HEK293 (cell line): ENCODE measurements around the gene SLCO4A1.

Experiments
- CTCF ChIA-PET: fragments of 350-600 bp; formaldehyde crosslinking; extraction: SDS; loops from one replicate; lab custom pipeline; 2021; ENCODE audit warnings: antibody characterized with exemption; lab: Yijun Ruan, JAX
- POLR2A ChIA-PET: fragments of 300-600 bp; formaldehyde crosslinking; extraction: SDS; loops from one replicate; lab custom pipeline; 2020; ENCODE audit warnings: antibody characterized with exemption, inconsistent platforms; lab: Yijun Ruan, JAX
- H3K27ac ChIP-seq: fragments of 200-500 bp; sonication (Bioruptor generic); 2 replicates; pipeline ENCODE4 v1.5.1; 2014; ENCODE audit warnings: low read depth, low read length, control low read depth, inconsistent platforms; ENCODE audit errors: extremely low read depth
- H3K36me3 ChIP-seq, 2 experiments: fragments of 200-500 bp in 1 of 2; sonication (Bioruptor generic) in 1 of 2; 1 replicate in 1 of 2; 2 replicates in 1 of 2; pipeline ENCODE4 v1.5.1; 2014 to 2017; ENCODE audit warnings: inconsistent platforms in 2 of 2, low read length in 2 of 2; ENCODE audit not compliant: control insufficient read depth in 2 of 2, insufficient read depth in 1 of 2
- H3K4me1 ChIP-seq: fragments of 200-500 bp; sonication (Bioruptor generic); 2 replicates; pipeline ENCODE4 v1.5.1; 2014; ENCODE audit warnings: mild to moderate bottlenecking, low read length, inconsistent platforms; ENCODE audit not compliant: control insufficient read depth, insufficient read depth
- H3K4me3 ChIP-seq: 2 replicates; pipeline ENCODE4 v1.5.1; 2011; ENCODE audit warnings: low read depth, mild to moderate bottlenecking, control low read depth, low read length, moderate library complexity
- H3K9me3 ChIP-seq: fragments of 200-500 bp; sonication (Bioruptor generic); 2 replicates; pipeline ENCODE4 v1.5.1; 2014; ENCODE audit warnings: low read depth, low read length, inconsistent platforms; ENCODE audit not compliant: control insufficient read depth, insufficient read depth
- AEBP2 ChIP-seq: fragments of 450-650 bp; formaldehyde crosslinking; IDR thresholded peaks from 2 replicates; pipeline ENCODE4 v1.5.1; 2016; ENCODE audit warnings: missing biosample characterization, missing genetic modification characterization, borderline replicate concordance
- GLIS2 ChIP-seq: fragments of 450-650 bp; formaldehyde crosslinking; IDR thresholded peaks from 2 replicates; pipeline ENCODE4 v1.5.1; 2016; ENCODE audit warnings: missing biosample characterization, missing genetic modification characterization
- IKZF3 ChIP-seq: fragments of 450-650 bp; IDR thresholded peaks from 2 replicates; pipeline ENCODE4 v1.5.0; 2018; ENCODE audit warnings: missing biosample characterization, mild to moderate bottlenecking, missing genetic modification characterization, moderate library complexity
- KLF16 ChIP-seq: fragments of 450-650 bp; formaldehyde crosslinking; IDR thresholded peaks from 2 replicates; pipeline ENCODE4 v1.5.1; 2017; ENCODE audit warnings: missing biosample characterization, missing genetic modification characterization
- KLF7 ChIP-seq: fragments of 450-650 bp; formaldehyde crosslinking; IDR thresholded peaks from 2 replicates; pipeline ENCODE4 v1.5.1; 2016; ENCODE audit warnings: missing biosample characterization, missing genetic modification characterization, borderline replicate concordance
- RBAK ChIP-seq: fragments of 450-650 bp; formaldehyde crosslinking; IDR thresholded peaks from 2 replicates; pipeline ENCODE4 v1.5.1; 2016; ENCODE audit warnings: missing biosample characterization, missing genetic modification characterization
- TSHZ1 ChIP-seq: fragments of 450-650 bp; formaldehyde crosslinking; IDR thresholded peaks from 2 replicates; pipeline ENCODE4 v1.5.1; 2016; ENCODE audit warnings: missing biosample characterization, missing genetic modification characterization, borderline replicate concordance
- ZBTB11 ChIP-seq: fragments of 450-650 bp; formaldehyde crosslinking; conservative IDR thresholded peaks from 2 replicates; pipeline ENCODE4 v1.5.1; 2016; ENCODE audit warnings: low read depth, missing biosample characterization, missing genetic modification characterization
- ZBTB17 ChIP-seq: fragments of 450-650 bp; formaldehyde crosslinking; IDR thresholded peaks from 2 replicates; pipeline ENCODE4 v1.5.1; 2016; ENCODE audit warnings: missing biosample characterization, missing genetic modification characterization
- ZBTB20 ChIP-seq: fragments of 450-650 bp; formaldehyde crosslinking; IDR thresholded peaks from 2 replicates; pipeline ENCODE4 v1.5.1; 2016; ENCODE audit warnings: missing biosample characterization, missing genetic modification characterization
- ZBTB48 ChIP-seq: fragments of 450-650 bp; formaldehyde crosslinking; IDR thresholded peaks from 2 replicates; pipeline ENCODE4 v1.5.1; 2016; ENCODE audit warnings: missing biosample characterization, missing genetic modification characterization
- ZEB2 ChIP-seq: fragments of 450-650 bp; formaldehyde crosslinking; IDR thresholded peaks from 2 replicates; pipeline ENCODE4 v1.5.1; 2016; ENCODE audit warnings: missing biosample characterization, missing genetic modification characterization
- ZFP37 ChIP-seq: fragments of 450-650 bp; formaldehyde crosslinking; IDR thresholded peaks from 2 replicates; pipeline ENCODE4 v1.5.1; 2016; ENCODE audit warnings: missing biosample characterization, missing genetic modification characterization
- ZIC2 ChIP-seq: fragments of 450-650 bp; formaldehyde crosslinking; IDR thresholded peaks from 2 replicates; pipeline ENCODE4 v1.5.1; 2016; ENCODE audit warnings: missing biosample characterization, missing genetic modification characterization
- ZNF10 ChIP-seq: fragments of 450-650 bp; formaldehyde crosslinking; IDR thresholded peaks from 2 replicates; pipeline ENCODE4 v1.5.1; 2017; ENCODE audit warnings: missing biosample characterization, missing genetic modification characterization
- ZNF19 ChIP-seq: fragments of 450-650 bp; formaldehyde crosslinking; IDR thresholded peaks from 2 replicates; pipeline ENCODE4; 2016; ENCODE audit warnings: missing biosample characterization, missing genetic modification characterization, low read depth
- ZNF324 ChIP-seq: fragments of 450-650 bp; formaldehyde crosslinking; IDR thresholded peaks from 2 replicates; pipeline ENCODE4 v1.5.1; 2016; ENCODE audit warnings: missing biosample characterization, missing genetic modification characterization
- ZNF335 ChIP-seq: fragments of 450-650 bp; formaldehyde crosslinking; conservative IDR thresholded peaks from 2 replicates; pipeline ENCODE4 v1.5.1; 2016; ENCODE audit warnings: missing biosample characterization, missing genetic modification characterization
- ZNF398 ChIP-seq: fragments of 450-650 bp; formaldehyde crosslinking; IDR thresholded peaks from 2 replicates; pipeline ENCODE4 v1.5.1; 2017; ENCODE audit warnings: missing biosample characterization, missing genetic modification characterization
- ZNF558 ChIP-seq: fragments of 450-650 bp; formaldehyde crosslinking; IDR thresholded peaks from 2 replicates; pipeline ENCODE4 v1.5.1; 2016; ENCODE audit warnings: missing biosample characterization, missing genetic modification characterization
- ZNF571 ChIP-seq: fragments of 450-650 bp; formaldehyde crosslinking; IDR thresholded peaks from 2 replicates; pipeline ENCODE4 v1.5.0; 2017; ENCODE audit warnings: missing biosample characterization, missing genetic modification characterization
- ZNF664 ChIP-seq: fragments of 450-650 bp; formaldehyde crosslinking; IDR thresholded peaks from 2 replicates; pipeline ENCODE4 v1.5.1; 2016; ENCODE audit warnings: missing biosample characterization, missing genetic modification characterization
- ZSCAN18 ChIP-seq: fragments of 450-650 bp; formaldehyde crosslinking; IDR thresholded peaks from 2 replicates; pipeline ENCODE4 v1.5.1; 2016; ENCODE audit warnings: missing biosample characterization, missing genetic modification characterization

The SLCO4A1 gene

GRCh38 chr20:62616728-62617621, 25.3 kb upstream of the SLCO4A1 start (continued):
- TF ChIP-seq KLF16: peak; percentile 47; the same call in 1 of the 2 replicates
- TF ChIP-seq ZBTB17 (tag by site-specific recombination): peak; percentile 30; the same call in 1 of the 2 replicates
- no peak for TF ChIP-seq ZNF398 (tag by site-specific recombination)
- peak; percentile 60; the same call in 1 of the 2 replicates for TF ChIP-seq ZEB2 (tag by site-specific recombination)
- peak; percentile 99 for TF ChIP-seq ZIC2
- TF ChIP-seq ZBTB20 (tag by site-specific recombination): no peak
- peak; percentile 95 for TF ChIP-seq GLIS2 (tag by site-specific recombination)
- TF ChIP-seq ZNF335: peak; percentile 68

GRCh38 chr20:62617711-62618483, 24.4 kb upstream of the SLCO4A1 start:
- Histone ChIP-seq H3K27ac (no peak overlapping the region), H3K36me3 (no peaks in the 10 kb centered on the region), H3K4me1 (no peaks in the 10 kb centered on the region; the same call in 1 of the 2 replicates), H3K4me3 (no peak overlapping the region), H3K9me3 (no peaks in the 10 kb centered on the region)
- ChIA-PET CTCF (interaction anchor here (0.5 to 1.9 kb wide), 18 partner anchors 10 to 605 kb away, joined by 3 to 31 read pairs (median 5); no protein-coding TSS in a partner anchor), POLR2A (no interaction called here)
- TF ChIP-seq ZNF324 (tag by site-specific recombination) (no peak), ZNF10 (no peak), KLF7 (tag by site-specific recombination) (no peak), ZNF19 (tag by site-specific recombination) (no peak), ZFP37 (tag by site-specific recombination) (no peak), TSHZ1 (tag by site-specific recombination) (no peak), IKZF3 (no peak), ZNF664 (tag by site-specific recombination) (no peak), ZSCAN18 (tag by site-specific recombination) (no peak), ZNF558 (tag by site-specific recombination) (no peak), ZNF571 (tag by site-specific recombination) (no peak), ZBTB11 (tag by site-specific recombination) (no peak), AEBP2 (no peak), ZBTB48 (tag by site-specific recombination) (no peak), RBAK (no peak)
